Stimulated activated CD8-positive, alpha-beta memory T cell treated with anti-CD3 and anti-CD28 coated beads, Interleukin-15, amount 100 ng/mL, for 1 hour (primary cell): Measurements from ENCODE around the gene TYROBP.
"Not testable (repeated sequence)": the region's sequence is repeated elsewhere in the genome, so short reads cannot be mapped to it uniquely, and the experiment has no call there.

Source experiments
- DNase-seq: peaks from one replicate; pipeline ENCODE4 v3.0.0-alpha.2; 2020; ENCODE audit warnings: low read depth

The TYROBP gene

GRCh38 chr19:35908010-35908441 lies at the start of gene TYROBP:
TYROBP (minus strand) TSS chr19:35908295; CDS start chr19:35908228, 67 bp downstream.
- DNase-seq, result no peak

- not testable (repeated sequence) for DNase-seq
These were observed 49.3 kb upstream of the TYROBP start for GRCh38 chr19:35957411-35957810.

- DNase-seq, result no peak
These were observed 48.0 kb upstream of the TYROBP start for GRCh38 chr19:35955881-35956634.

- DNase-seq, result no peak
These were observed 41.0 kb upstream of the TYROBP start for GRCh38 chr19:35949131-35949530.

GRCh38 chr19:35946203-35946602 lies 38.1 kb upstream of the TYROBP start:
- DNase-seq, result no peak

- no peak for DNase-seq
These were observed 37.2 kb upstream of the TYROBP start for GRCh38 chr19:35945121-35945790.

GRCh38 chr19:35944556-35944955 lies 36.5 kb upstream of the TYROBP start:
- DNase-seq, result no peak

GRCh38 chr19:35943321-35944301 lies 35.5 kb upstream of the TYROBP start:
- DNase-seq, result no peak

- DNase-seq, result no peak
These were observed 34.1 kb upstream of the TYROBP start for GRCh38 chr19:35942235-35942634.

GRCh38 chr19:35940839-35941238 lies 32.7 kb upstream of the TYROBP start:
- no peak for DNase-seq

GRCh38 chr19:35940078-35940775 lies 32.1 kb upstream of the TYROBP start:
- no peak for DNase-seq

GRCh38 chr19:35939307-35940077 lies 31.4 kb upstream of the TYROBP start:
- DNase-seq, result no peak

GRCh38 chr19:35938282-35939224 lies 30.5 kb upstream of the TYROBP start:
- no peak for DNase-seq

GRCh38 chr19:35937345-35938281 lies 29.5 kb upstream of the TYROBP start:
- no peak for DNase-seq

- DNase-seq, result no peak
These were observed 28.7 kb upstream of the TYROBP start for GRCh38 chr19:35936738-35937268.

- DNase-seq, result no peak
These were observed 28.0 kb upstream of the TYROBP start, which contains the start of gene LRFN3 for GRCh38 chr19:35935911-35936737. LRFN3 (plus strand) TSS chr19:35936374; CDS start chr19:35939426, 3,052 bp downstream.

- no peak for DNase-seq
These were observed 24.3 kb upstream of the TYROBP start for GRCh38 chr19:35932291-35932936.
